H1 (cell line): ENCODE results near the gene MOGAT2. TPM values are rescaled to one million over a fixed set of nuclear protein-coding genes. Genes with fewer than 3 reads are reported as not detected.

Source experiments
- EP300 ChIP-seq, 2 experiments: IDR thresholded peaks; 1 replicate in 1 of 2; 2 replicates in 1 of 2; pipeline ENCODE4 v1.6.1; 2011 to 2012; ENCODE audit warnings: low read depth in 2 of 2, low read length in 2 of 2, mild to moderate bottlenecking in 2 of 2, borderline replicate concordance in 1 of 2, inconsistent platforms in 1 of 2, moderate library complexity in 1 of 2
- polyA plus RNA-seq, 7 experiments: library from polyadenylated mRNA; depleted of rRNA in 3 of 7; stranded (reverse) in 5 of 7; unstranded in 2 of 7; fragments of >200 nt in 5 of 7; fragments of 200-250 nt in 2 of 7; gene quantifications; 1 replicate in 5 of 7; 2 replicates in 1 of 7; 4 replicates in 1 of 7; pipeline versions ENCODE4 v1.2.1 to v1.2.3, GENCODE V29; 2011 to 2013; ENCODE audit warnings: missing spikeins in 2 of 7, mixed read lengths in 2 of 7
- total RNA-seq: library from RNA; stranded (reverse); fragmentation: NEBNext Ultra II Directional; extraction: Animal tissue kit (Norgen Biotek cat#: 25700); gene quantifications from 2 replicates; pipeline ENCODE4 v1.2.1, GENCODE V29; 2021

The MOGAT2 gene
- total and polyA plus RNA-seq, 2 of the 8 experiments (the other 6 are each of a cell fraction or from before 2014, with no cell fraction given) = not detected

GRCh38 chr11:75760243-75760642 lies 42.6 kb downstream of the MOGAT2 start (continued):
- TF ChIP-seq EP300 (IDR thresholded peaks at IDR 0.05; ENCODE audit: borderline replicate concordance in 1 of 2, low read depth in 2 of 2, low read length in 2 of 2) = no peak
